Adrenal gland (tissue), 5 donors: ENCODE data around the gene RBMX.

Experiments used
- POLR2A ChIP-seq, 2 donors: fragments of 450-650 bp; IDR thresholded peaks; one replicate each; pipeline ENCODE4 v1.6.1; 2017; ENCODE audit warnings: antibody characterized with exemption in 2 of 2, mild to moderate bottlenecking in 2 of 2, moderate library complexity in 1 of 2
- TF ChIP-seq, protein P1 (sequence below), 6 experiments: fragments of 450-650 bp in 4 of 6; fragments of 200-600 bp in 2 of 6; sonication (generic) in 1 of 6; IDR thresholded peaks; 1 replicate in 5 of 6; 2 replicates in 1 of 6; pipeline versions ENCODE4 v1.5.1 to v1.8.0; 2016 to 2021; ENCODE audit warnings: antibody characterized with exemption in 6 of 6, mild to moderate bottlenecking in 2 of 6, moderate library complexity in 1 of 6
- donor health status: DM: no; HTN: no; CAD: no.

DNA sequence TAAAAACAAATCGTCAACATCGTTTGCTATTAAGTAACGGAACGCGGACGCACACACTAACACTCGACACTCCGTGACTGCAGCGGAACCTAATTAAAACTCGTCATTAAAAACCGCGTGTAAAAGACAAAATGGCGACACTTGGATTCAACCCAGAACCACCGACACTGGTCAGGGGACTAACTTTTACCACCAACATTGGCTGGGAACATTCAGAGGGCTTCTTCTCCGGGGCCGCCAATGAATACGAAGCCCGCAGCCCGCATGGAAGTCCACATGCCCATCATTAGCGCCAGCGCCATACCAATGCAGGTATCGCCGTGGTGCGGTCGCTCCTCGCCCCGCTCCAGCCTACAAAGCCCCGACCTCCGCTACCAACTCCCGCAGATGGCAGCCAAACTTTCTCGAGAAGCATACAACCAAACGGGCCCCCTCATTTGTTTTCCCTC is 498 bp downstream of the RBMX start:
- TF ChIP-seq, protein P1, sequence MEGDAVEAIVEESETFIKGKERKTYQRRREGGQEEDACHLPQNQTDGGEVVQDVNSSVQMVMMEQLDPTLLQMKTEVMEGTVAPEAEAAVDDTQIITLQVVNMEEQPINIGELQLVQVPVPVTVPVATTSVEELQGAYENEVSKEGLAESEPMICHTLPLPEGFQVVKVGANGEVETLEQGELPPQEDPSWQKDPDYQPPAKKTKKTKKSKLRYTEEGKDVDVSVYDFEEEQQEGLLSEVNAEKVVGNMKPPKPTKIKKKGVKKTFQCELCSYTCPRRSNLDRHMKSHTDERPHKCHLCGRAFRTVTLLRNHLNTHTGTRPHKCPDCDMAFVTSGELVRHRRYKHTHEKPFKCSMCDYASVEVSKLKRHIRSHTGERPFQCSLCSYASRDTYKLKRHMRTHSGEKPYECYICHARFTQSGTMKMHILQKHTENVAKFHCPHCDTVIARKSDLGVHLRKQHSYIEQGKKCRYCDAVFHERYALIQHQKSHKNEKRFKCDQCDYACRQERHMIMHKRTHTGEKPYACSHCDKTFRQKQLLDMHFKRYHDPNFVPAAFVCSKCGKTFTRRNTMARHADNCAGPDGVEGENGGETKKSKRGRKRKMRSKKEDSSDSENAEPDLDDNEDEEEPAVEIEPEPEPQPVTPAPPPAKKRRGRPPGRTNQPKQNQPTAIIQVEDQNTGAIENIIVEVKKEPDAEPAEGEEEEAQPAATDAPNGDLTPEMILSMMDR (IDR thresholded peaks at IDR 0.05), result no peak
- no peak for TF ChIP-seq POLR2A (IDR thresholded peaks at IDR 0.05)
